HEK293 (cell line): ENCODE data around the gene SWAP70.
A peak's percentile ranks its signal among the peaks of the same experiment; 100 is the strongest.

ENCODE experiments used
- CTCF ChIP-seq: fragments of 450-650 bp; formaldehyde crosslinking; IDR thresholded peaks from 2 replicates; pipeline ENCODE4 v1.5.1; 2016; ENCODE audit warnings: missing biosample characterization, missing genetic modification characterization
- EGR2 ChIP-seq: fragments of 450-650 bp; formaldehyde crosslinking; IDR thresholded peaks from 2 replicates; pipeline ENCODE4 v1.5.1; 2016; ENCODE audit warnings: low read depth, missing biosample characterization, missing genetic modification characterization
- GLIS2 ChIP-seq: fragments of 450-650 bp; formaldehyde crosslinking; IDR thresholded peaks from 2 replicates; pipeline ENCODE4 v1.5.1; 2016; ENCODE audit warnings: missing biosample characterization, missing genetic modification characterization
- KLF1 ChIP-seq: fragments of 450-650 bp; formaldehyde crosslinking; IDR thresholded peaks from 2 replicates; pipeline ENCODE4 v1.5.1; 2016; ENCODE audit warnings: missing biosample characterization, missing genetic modification characterization
- RBAK ChIP-seq: fragments of 450-650 bp; formaldehyde crosslinking; IDR thresholded peaks from 2 replicates; pipeline ENCODE4 v1.5.1; 2016; ENCODE audit warnings: missing biosample characterization, missing genetic modification characterization
- REST ChIP-seq: fragments of 450-650 bp; formaldehyde crosslinking; IDR thresholded peaks from 2 replicates; pipeline ENCODE4 v1.5.1; 2016; ENCODE audit warnings: missing biosample characterization, missing genetic modification characterization
- ZFHX2 ChIP-seq: fragments of 450-650 bp; formaldehyde crosslinking; conservative IDR thresholded peaks from 2 replicates; pipeline ENCODE4 v1.5.1; 2016; ENCODE audit warnings: missing biosample characterization, missing genetic modification characterization
- ZFP69B ChIP-seq: fragments of 450-650 bp; formaldehyde crosslinking; IDR thresholded peaks from 2 replicates; pipeline ENCODE4 v1.5.1; 2016; ENCODE audit warnings: missing biosample characterization, missing genetic modification characterization
- ZNF138 ChIP-seq: fragments of 450-650 bp; formaldehyde crosslinking; IDR thresholded peaks from 2 replicates; pipeline ENCODE4 v1.5.1; 2016; ENCODE audit warnings: missing biosample characterization, missing genetic modification characterization, borderline replicate concordance
- ZNF157 ChIP-seq: fragments of 450-650 bp; formaldehyde crosslinking; IDR thresholded peaks from 2 replicates; pipeline ENCODE4 v1.5.1; 2016; ENCODE audit warnings: missing biosample characterization, missing genetic modification characterization
- ZNF16 ChIP-seq: fragments of 450-650 bp; formaldehyde crosslinking; IDR thresholded peaks from 2 replicates; pipeline ENCODE4 v1.5.1; 2016; ENCODE audit warnings: low read depth, missing biosample characterization, missing genetic modification characterization
- ZNF184 ChIP-seq: fragments of 450-650 bp; IDR thresholded peaks from 2 replicates; pipeline ENCODE4 v1.5.1; 2018; ENCODE audit warnings: missing biosample characterization, mild to moderate bottlenecking, missing genetic modification characterization
- ZNF239 ChIP-seq: fragments of 450-650 bp; formaldehyde crosslinking; IDR thresholded peaks from 2 replicates; pipeline ENCODE4 v1.5.1; 2016; ENCODE audit warnings: missing biosample characterization, missing genetic modification characterization
- ZNF274 ChIP-seq, 2 experiments: fragments of 200-500 bp in 1 of 2; fragments of 450-650 bp in 1 of 2; sonication (Bioruptor generic) in 1 of 2; formaldehyde crosslinking in 1 of 2; IDR thresholded peaks; 2 replicates each; pipeline versions ENCODE4 v1.5.1 to v1.6.1; 2014 to 2016; ENCODE audit warnings: borderline replicate concordance in 1 of 2, inconsistent platforms in 1 of 2, low read length in 1 of 2, missing biosample characterization in 1 of 2, missing genetic modification characterization in 1 of 2
- ZNF292 ChIP-seq: fragments of 450-650 bp; formaldehyde crosslinking; IDR thresholded peaks from 2 replicates; pipeline ENCODE4 v1.5.1; 2016; ENCODE audit warnings: low read depth, missing biosample characterization, missing genetic modification characterization, borderline replicate concordance
- ZNF473 ChIP-seq: fragments of 450-650 bp; formaldehyde crosslinking; IDR thresholded peaks from 2 replicates; pipeline ENCODE4 v1.5.1; 2017; ENCODE audit warnings: missing biosample characterization, missing genetic modification characterization
- ZNF488 ChIP-seq: fragments of 450-650 bp; formaldehyde crosslinking; IDR thresholded peaks from 2 replicates; pipeline ENCODE4 v1.5.1; 2016; ENCODE audit warnings: missing biosample characterization, missing genetic modification characterization
- ZNF510 ChIP-seq: fragments of 450-650 bp; formaldehyde crosslinking; IDR thresholded peaks from 2 replicates; pipeline ENCODE4 v1.5.1; 2018; ENCODE audit warnings: mild to moderate bottlenecking, missing genetic modification characterization, missing biosample characterization; ENCODE audit not compliant: insufficient replicate concordance
- ZNF530 ChIP-seq: fragments of 450-650 bp; formaldehyde crosslinking; IDR thresholded peaks from 2 replicates; pipeline ENCODE4 v1.5.1; 2016; ENCODE audit warnings: low read depth, missing biosample characterization, missing genetic modification characterization
- ZNF544 ChIP-seq: fragments of 450-650 bp; formaldehyde crosslinking; IDR thresholded peaks from 2 replicates; pipeline ENCODE4 v1.5.0; 2017; ENCODE audit warnings: missing biosample characterization, missing genetic modification characterization
- ZNF555 ChIP-seq: fragments of 450-650 bp; formaldehyde crosslinking; conservative IDR thresholded peaks from 2 replicates; pipeline ENCODE4 v1.5.1; 2017; ENCODE audit warnings: missing biosample characterization, mild to moderate bottlenecking, missing genetic modification characterization, inconsistent platforms
- ZNF585B ChIP-seq: fragments of 450-650 bp; formaldehyde crosslinking; IDR thresholded peaks from 2 replicates; pipeline ENCODE4 v1.5.1; 2016; ENCODE audit warnings: missing biosample characterization, missing genetic modification characterization
- ZNF600 ChIP-seq: fragments of 450-650 bp; formaldehyde crosslinking; IDR thresholded peaks from 2 replicates; pipeline ENCODE4 v1.5.1; 2016; ENCODE audit warnings: missing biosample characterization, missing genetic modification characterization
- ZNF768 ChIP-seq: fragments of 450-650 bp; formaldehyde crosslinking; IDR thresholded peaks from 2 replicates; pipeline ENCODE4 v1.5.1; 2018; ENCODE audit warnings: missing biosample characterization, mild to moderate bottlenecking, missing genetic modification characterization
- ZNF785 ChIP-seq: fragments of 450-650 bp; formaldehyde crosslinking; IDR thresholded peaks from 2 replicates; pipeline ENCODE4 v1.5.1; 2016; ENCODE audit warnings: missing biosample characterization, missing genetic modification characterization
- ZNF791 ChIP-seq: fragments of 450-650 bp; formaldehyde crosslinking; IDR thresholded peaks from 2 replicates; pipeline ENCODE4 v1.5.1; 2016; ENCODE audit warnings: missing biosample characterization, missing genetic modification characterization
- ZNF837 ChIP-seq: fragments of 450-650 bp; formaldehyde crosslinking; IDR thresholded peaks from 2 replicates; pipeline ENCODE4 v1.5.1; 2016; ENCODE audit warnings: missing biosample characterization, missing genetic modification characterization
- ZSCAN5A ChIP-seq: fragments of 450-650 bp; formaldehyde crosslinking; IDR thresholded peaks from 2 replicates; pipeline ENCODE4 v1.5.1; 2016; ENCODE audit warnings: missing biosample characterization, missing genetic modification characterization
- TF ChIP-seq, protein P1 (sequence below): fragments of 450-650 bp; formaldehyde crosslinking; IDR thresholded peaks from 2 replicates; pipeline ENCODE4 v1.5.1; 2017; ENCODE audit warnings: missing biosample characterization, missing genetic modification characterization
- TF ChIP-seq, protein P2 (sequence below): fragments of 450-650 bp; IDR thresholded peaks from 2 replicates; pipeline ENCODE4 v1.5.1; 2018; ENCODE audit warnings: missing biosample characterization, missing genetic modification characterization

Gene SWAP70

GRCh38 chr11:9757809-9758636 lies 94.1 kb downstream of the SWAP70 start (continued):
- TF ChIP-seq ZNF488 (tag by site-specific recombination): no peak
- TF ChIP-seq ZNF837 (tag by site-specific recombination): no peak
- no peak for TF ChIP-seq ZNF530 (tag by site-specific recombination)
- no peak for TF ChIP-seq ZNF555 (tag by site-specific recombination)
- TF ChIP-seq ZNF510 (tag by site-specific recombination): no peak
- TF ChIP-seq GLIS2: peak; percentile 26; the same call in 1 of the 2 replicates
- TF ChIP-seq RBAK (tag by site-specific recombination): no peak
- TF ChIP-seq ZNF768: no peak
- peak; percentile 30; the same call in 1 of the 2 replicates for TF ChIP-seq EGR2 (tag by site-specific recombination)
- TF ChIP-seq ZNF239 (tag by site-specific recombination): no peak
- TF ChIP-seq ZNF274 (IDR thresholded peaks at IDR 0.05; ENCODE audit: low read length): no peak
- no peak for TF ChIP-seq ZNF274 (tag by site-specific recombination; IDR thresholded peaks at IDR 0.05; ENCODE audit: borderline replicate concordance)
- 0 out of 2 replicates have a peak, but pooled peaks have one; percentile 20 for TF ChIP-seq ZSCAN5A (tag by site-specific recombination)
- TF ChIP-seq ZNF600 (tag by site-specific recombination): no peak
- TF ChIP-seq ZNF585B (tag by site-specific recombination): no peak
- TF ChIP-seq ZNF16 (tag by site-specific recombination): no peak
- TF ChIP-seq ZNF157 (tag by site-specific recombination): no peak
- TF ChIP-seq, protein P1, sequence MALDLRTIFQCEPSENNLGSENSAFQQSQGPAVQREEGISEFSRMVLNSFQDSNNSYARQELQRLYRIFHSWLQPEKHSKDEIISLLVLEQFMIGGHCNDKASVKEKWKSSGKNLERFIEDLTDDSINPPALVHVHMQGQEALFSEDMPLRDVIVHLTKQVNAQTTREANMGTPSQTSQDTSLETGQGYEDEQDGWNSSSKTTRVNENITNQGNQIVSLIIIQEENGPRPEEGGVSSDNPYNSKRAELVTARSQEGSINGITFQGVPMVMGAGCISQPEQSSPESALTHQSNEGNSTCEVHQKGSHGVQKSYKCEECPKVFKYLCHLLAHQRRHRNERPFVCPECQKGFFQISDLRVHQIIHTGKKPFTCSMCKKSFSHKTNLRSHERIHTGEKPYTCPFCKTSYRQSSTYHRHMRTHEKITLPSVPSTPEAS: no peak
- no peak for TF ChIP-seq ZNF292 (tag by site-specific recombination)
- peak; percentile 56 for TF ChIP-seq ZFHX2 (tag by site-specific recombination)
- TF ChIP-seq KLF1 (tag by site-specific recombination): no peak
- TF ChIP-seq REST (tag by site-specific recombination): no peak
- TF ChIP-seq, protein P2, sequence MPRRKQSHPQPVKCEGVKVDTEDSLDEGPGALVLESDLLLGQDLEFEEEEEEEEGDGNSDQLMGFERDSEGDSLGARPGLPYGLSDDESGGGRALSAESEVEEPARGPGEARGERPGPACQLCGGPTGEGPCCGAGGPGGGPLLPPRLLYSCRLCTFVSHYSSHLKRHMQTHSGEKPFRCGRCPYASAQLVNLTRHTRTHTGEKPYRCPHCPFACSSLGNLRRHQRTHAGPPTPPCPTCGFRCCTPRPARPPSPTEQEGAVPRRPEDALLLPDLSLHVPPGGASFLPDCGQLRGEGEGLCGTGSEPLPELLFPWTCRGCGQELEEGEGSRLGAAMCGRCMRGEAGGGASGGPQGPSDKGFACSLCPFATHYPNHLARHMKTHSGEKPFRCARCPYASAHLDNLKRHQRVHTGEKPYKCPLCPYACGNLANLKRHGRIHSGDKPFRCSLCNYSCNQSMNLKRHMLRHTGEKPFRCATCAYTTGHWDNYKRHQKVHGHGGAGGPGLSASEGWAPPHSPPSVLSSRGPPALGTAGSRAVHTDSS: no peak
- TF ChIP-seq ZNF791: no peak
- no peak for TF ChIP-seq ZNF138 (tag by site-specific recombination)
- TF ChIP-seq ZNF473 (tag by site-specific recombination): no peak
- TF ChIP-seq CTCF (tag by site-specific recombination): no peak
- TF ChIP-seq ZNF544: no peak
- no peak for TF ChIP-seq ZFP69B (tag by site-specific recombination)
- TF ChIP-seq ZNF785: no peak
- no peak for TF ChIP-seq ZNF184
